Stomach (tissue), 9 donors: Measurements from ENCODE around the gene RMRP. TPM values are rescaled to one million over a fixed set of nuclear protein-coding genes. Genes with fewer than 3 reads are reported as not detected.

Source experiments
- DNase-seq, 2 donors: peaks; one replicate each; pipeline versions ENCODE4 v3.0.0 to v3.0.0-alpha.2; 2013 to 2019
- H3K27ac ChIP-seq, 5 donors: fragments of 200-600 bp in 4 of 5; sonication (generic) in 4 of 5; one replicate each; pipeline ENCODE4 v1.5.1; 2013 to 2019; ENCODE audit warnings: mild to moderate bottlenecking in 1 of 5, moderate library complexity in 1 of 5
- H3K27me3 ChIP-seq, 3 donors: fragments of 200-600 bp; sonication (generic); one replicate each; pipeline ENCODE4 v1.5.1; 2017 to 2019; ENCODE audit warnings: mixed run types in 1 of 3
- H3K36me3 ChIP-seq, 4 donors: fragments of 200-600 bp; sonication (generic); 1 replicate in 3 of 4; 2 replicates in 1 of 4; pipeline ENCODE4 v1.5.1; 2016 to 2019
- H3K4me1 ChIP-seq, 4 donors: fragments of 200-600 bp; sonication (generic); one replicate each; pipeline ENCODE4 v1.5.1; 2016 to 2019
- H3K4me3 ChIP-seq, 4 donors: fragments of 200-600 bp; sonication (generic) in 3 of 4; one replicate each; pipeline ENCODE4 v1.5.1; 2016 to 2019; ENCODE audit warnings: mild to moderate bottlenecking in 1 of 4
- H3K9me3 ChIP-seq, 4 donors: fragments of 200-600 bp; sonication (generic); one replicate each; pipeline ENCODE4 v1.5.1; 2016 to 2019
- CTCF ChIP-seq, 7 experiments: fragments of 450-650 bp in 4 of 7; fragments of 200-600 bp in 3 of 7; sonication (generic) in 3 of 7; IDR thresholded peaks; one replicate each; pipeline ENCODE4 v1.5.1; 2016 to 2019; ENCODE audit warnings: antibody characterized with exemption in 7 of 7, control low read depth in 2 of 7, mild to moderate bottlenecking in 1 of 7
- EP300 ChIP-seq: sonication (generic); formaldehyde crosslinking; IDR thresholded peaks from one replicate; pipeline ENCODE4 v1.6.1; 2017; ENCODE audit warnings: antibody characterized with exemption
- POLR2A ChIP-seq, 4 donors: fragments of 450-650 bp; IDR thresholded peaks; one replicate each; pipeline ENCODE4 v1.6.1; 2016; ENCODE audit warnings: antibody characterized with exemption in 4 of 4, control low read depth in 2 of 4, mild to moderate bottlenecking in 1 of 4, moderate library complexity in 1 of 4
- POLR2AphosphoS5 ChIP-seq, 3 donors: sonication (generic); formaldehyde crosslinking; IDR thresholded peaks; one replicate each; pipeline ENCODE4 v1.6.1; 2016; ENCODE audit warnings: antibody characterized with exemption in 3 of 3
- WGBS, 5 donors: extraction: QIAGEN DNeasy Blood & Tissue Kit in 3 of 5; methylation state at CpG; one replicate each; pipeline versions ENCODE4 v1.1.5 to v1.1.7; 2013 to 2018; 5-methylcytosine and 5-hydroxymethylcytosine counted together
- intact Hi-C: fragments of 100-400 bp; cut with DNase I; formaldehyde crosslinking; loops from one replicate; pipeline ENCODE4 v1.15.1; 2023; ENCODE audit warnings: low total_unique reads
- polyA plus RNA-seq, 3 donors: library from polyadenylated mRNA; stranded (reverse); fragments of 200-250 nt; gene quantifications; one replicate each; pipeline ENCODE4 v1.2.3, GENCODE V29; 2013
- total RNA-seq, 5 donors: library from RNA; depleted of rRNA; stranded (reverse); fragments of >200 nt; gene quantifications; one replicate each; pipeline versions ENCODE4 v1.1.0 to v1.2.3, GENCODE V29; 2014 to 2016
- donor health status: healthy with polysubstance abuse.
- donor health status: Bipolar disorder and iron deficiency.
- donor health status: healthy.

The RMRP gene
- total and polyA plus RNA-seq, 8 donors = 64.3 to 137,340 (median 19,772) TPM; not detected in 2

DNA sequence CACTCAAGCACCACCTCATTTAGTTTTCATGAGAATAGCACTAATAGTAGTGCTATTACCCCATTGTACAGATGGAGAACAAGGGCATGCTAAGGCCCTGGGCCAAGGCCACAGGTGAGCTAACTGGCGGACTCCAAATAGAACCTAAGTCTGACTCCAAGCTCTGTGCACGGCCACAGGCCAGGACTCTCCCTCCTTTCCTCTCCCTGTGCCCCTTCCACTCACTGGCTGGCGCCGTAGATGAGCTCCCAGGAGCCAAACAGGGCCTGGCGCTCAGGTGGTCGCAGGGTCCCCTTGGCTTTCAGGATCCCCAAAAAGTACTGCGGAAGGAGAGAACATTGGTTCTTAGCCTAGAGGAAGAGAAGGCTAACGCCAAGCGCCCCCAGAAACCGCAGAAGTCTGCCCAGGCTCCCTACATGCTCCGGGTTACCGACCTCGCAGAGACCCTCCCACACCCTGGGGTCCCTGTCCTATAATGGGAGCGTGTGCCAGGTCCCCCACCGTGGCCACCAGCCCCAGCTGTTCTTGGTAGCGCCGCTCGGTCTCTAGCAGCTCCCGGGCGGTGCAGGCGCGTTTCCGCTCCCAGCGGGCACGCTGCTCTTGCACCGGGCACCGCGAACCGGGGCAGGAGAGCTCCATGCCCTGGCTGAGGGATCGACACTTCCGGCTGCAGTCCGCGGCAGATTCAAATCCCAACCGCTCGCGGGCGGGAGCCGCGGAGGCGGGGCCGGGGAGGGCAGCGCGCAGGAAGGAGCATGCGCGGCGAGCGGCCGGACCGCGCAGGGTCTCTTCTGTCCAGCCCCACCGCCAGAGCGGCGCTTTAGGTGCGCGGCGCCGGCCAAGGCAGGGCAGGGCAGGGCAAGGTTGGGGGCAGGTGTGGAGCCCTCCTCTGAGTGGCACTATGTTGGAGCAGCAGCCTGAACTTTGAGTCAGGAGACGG lies 7.0 kb upstream of the RMRP start, which contains the start of gene ARHGEF39:
Gene ARHGEF39, minus strand, starts transcription at position 665 of the 940 bp plus-strand sequence. Its CDS starts 26 bp downstream, at position 639.
- TF ChIP-seq POLR2AphosphoS5 (IDR thresholded peaks at IDR 0.05) = peak; percentile 49 to 87 (median 69)
- TF ChIP-seq CTCF (IDR thresholded peaks at IDR 0.05) = peak in 1 of 7 experiments; percentile 21
- TF ChIP-seq EP300 = no peak
- no peak for TF ChIP-seq POLR2A (IDR thresholded peaks at IDR 0.05)
- no peaks in the 10 kb centered on the region for H3K9me3 ChIP-seq
- H3K4me3 ChIP-seq = peak within 1 kb of the TSS; percentile 44 to 56 (median 54)
- intact Hi-C loops = no loop called here
- peak within 1 kb of the TSS; percentile 83 to 100 (median 95) for H3K27ac ChIP-seq
- H3K36me3 ChIP-seq = peaks cover 10 to 25% (median 16%) of the 10 kb centered on the region in 4 donors
- H3K27me3 ChIP-seq = no peaks in the 10 kb centered on the region
- WGBS, 5 donors = 3 to 20% (median 5%) methylated on average over 18 to 58 of the region's 58 CpGs
- peak; percentile 89 to 95 for DNase-seq
- peaks cover 50 to 81% (median 69%) of the 10 kb centered on the region in 4 donors for H3K4me1 ChIP-seq

GRCh38 chr9:35662437-35662836 lies 4.6 kb upstream of the RMRP start:
- Histone ChIP-seq H3K9me3 (no peaks in the 10 kb centered on the region), H3K27me3 (no peaks in the 10 kb centered on the region), H3K27ac (peak overlapping the region in 4 of 5 donors; percentile 95 to 100 (median 98)), H3K4me1 (peaks cover 49 to 82% (median 69%) of the 10 kb centered on the region in 4 donors), H3K36me3 (peaks cover 10 to 25% (median 16%) of the 10 kb centered on the region in 4 donors), H3K4me3 (no peak overlapping the region)
- intact Hi-C loops = no loop called here
- 80 to 90% (median 87%) methylated on average over 7 of the region's 7 CpGs for WGBS, 5 donors
- TF ChIP-seq CTCF (IDR thresholded peaks at IDR 0.05) = no peak
- no peak for DNase-seq

DNA sequence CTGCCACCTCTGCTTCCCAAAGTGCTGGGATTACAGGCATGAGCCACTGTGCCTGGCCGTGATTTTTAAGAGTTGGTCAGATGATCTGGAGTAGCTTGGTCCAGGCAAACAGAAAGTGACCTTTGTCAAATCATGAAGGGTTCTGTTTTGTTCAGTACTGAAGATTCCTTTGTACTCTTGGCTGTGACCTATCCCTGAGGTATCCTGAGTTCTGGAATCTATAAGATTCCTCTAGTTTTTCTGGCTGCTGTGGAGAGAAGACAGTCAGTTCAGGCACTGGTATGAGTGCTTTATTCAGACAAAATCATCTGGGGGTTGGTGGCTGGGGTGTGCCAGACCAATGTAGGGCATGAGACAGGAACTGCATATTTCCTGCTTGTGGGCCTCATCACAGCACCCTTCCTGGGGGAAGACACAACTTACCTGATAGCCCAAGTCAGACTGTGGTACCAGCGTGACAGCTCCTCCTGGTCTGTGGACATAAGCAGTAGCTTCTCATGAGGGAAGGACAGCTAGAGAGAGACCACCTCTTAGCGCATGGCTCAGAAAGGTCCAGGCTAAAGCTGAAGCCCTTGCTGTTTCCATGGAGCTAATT lies 4.0 kb upstream of the RMRP start:
- Histone ChIP-seq H3K4me1 (peaks cover 55 to 88% (median 75%) of the 10 kb centered on the region in 4 donors), H3K27ac (peak overlapping the region; percentile 45 to 100 (median 98)), H3K36me3 (peaks cover 10 to 25% (median 16%) of the 10 kb centered on the region in 4 donors), H3K4me3 (no peak overlapping the region), H3K9me3 (no peaks in the 10 kb centered on the region), H3K27me3 (no peaks in the 10 kb centered on the region)
- no peak for TF ChIP-seq POLR2A (IDR thresholded peaks at IDR 0.05)
- no peak for TF ChIP-seq CTCF (IDR thresholded peaks at IDR 0.05)
- no peak for TF ChIP-seq EP300
- no peak for TF ChIP-seq POLR2AphosphoS5 (IDR thresholded peaks at IDR 0.05)
- intact Hi-C loops = no loop called here
- 54 to 66% (median 61%) methylated on average over 3 of the region's 3 CpGs for WGBS, 5 donors
- no peak for DNase-seq

- DNase-seq = peak; percentile 65 to 73
- no peaks in the 10 kb centered on the region for H3K27me3 ChIP-seq
- H3K36me3 ChIP-seq = peaks cover 10 to 25% (median 16%) of the 10 kb centered on the region in 4 donors
- H3K9me3 ChIP-seq = no peaks in the 10 kb centered on the region
- intact Hi-C loops = no loop called here
- TF ChIP-seq EP300 = no peak
- no peak for TF ChIP-seq POLR2A (IDR thresholded peaks at IDR 0.05)
- peak in 4 of 7 experiments; percentile 28 to 58 (median 42) for TF ChIP-seq CTCF (IDR thresholded peaks at IDR 0.05)
- TF ChIP-seq POLR2AphosphoS5 (IDR thresholded peaks at IDR 0.05) = peak in 2 of 3 donors; percentile 51 to 60
- peak overlapping the region; percentile 29 to 100 (median 98) for H3K27ac ChIP-seq
- H3K4me3 ChIP-seq = peak overlapping the region in 2 of 4 donors; percentile 82 to 86
- WGBS, 5 donors = 21 to 45% (median 31%) methylated on average over 9 of the region's 9 CpGs
- H3K4me1 ChIP-seq = peaks cover 52 to 86% (median 76%) of the 10 kb centered on the region in 4 donors
Measured at GRCh38 chr9:35660966-35661415, 3.2 kb upstream of the RMRP start.
